ENCODE measurements around the gene EXOSC10. TPM values are rescaled to one million over a fixed set of nuclear protein-coding genes. Genes with fewer than 3 reads are reported as not detected.

The EXOSC10 gene
- total and polyA plus RNA-seq, 2 of the 13 experiments (the other 11 are each of a cell fraction or from before 2014, with no cell fraction given) = 48.4 to 67.6 TPM

DNA sequence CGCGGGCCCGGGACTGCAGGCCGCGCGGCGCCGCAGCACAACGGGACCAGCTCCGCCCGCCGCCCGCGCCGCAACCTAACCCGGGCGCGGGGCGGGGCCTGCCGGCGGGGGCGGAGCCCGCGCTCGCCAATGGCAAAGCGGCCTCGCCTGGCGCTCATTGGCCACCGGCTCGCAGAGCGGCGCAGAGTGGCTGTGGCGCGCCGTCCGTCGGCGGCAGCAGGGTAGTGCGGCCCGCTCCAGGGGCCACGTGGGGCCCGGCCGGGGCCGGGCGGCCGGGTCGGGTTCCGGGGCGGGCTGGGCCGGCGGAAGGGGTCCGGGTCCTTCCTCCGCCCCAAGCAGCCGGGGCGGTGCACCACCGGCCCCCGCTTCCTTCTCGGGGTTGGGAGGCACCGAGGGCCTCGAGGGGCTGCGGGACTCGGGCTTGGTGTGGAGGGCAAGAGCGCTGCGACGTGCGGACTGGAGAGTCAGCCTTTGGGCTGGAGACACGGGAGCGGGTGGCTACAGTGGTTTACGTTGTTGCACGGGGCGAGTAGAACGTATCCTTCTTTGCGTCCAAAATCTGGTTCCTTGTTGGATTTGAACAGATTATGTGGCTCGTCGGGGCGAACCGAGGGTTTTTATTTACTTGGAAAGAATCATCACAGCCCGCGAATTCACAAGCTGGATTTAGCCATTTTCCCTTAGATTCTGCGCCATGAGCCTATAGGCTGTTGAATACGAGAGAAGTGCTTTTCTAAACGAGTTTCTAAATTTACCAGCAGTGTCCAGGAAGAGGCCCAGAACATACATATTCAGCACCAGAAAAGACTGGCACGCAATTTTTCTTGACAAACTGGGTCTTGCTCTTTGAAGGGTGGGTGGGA is 39.5 kb downstream of the EXOSC10 start, which contains the start of gene SRM (continued):
- TF ChIP-seq MIER3 (CRISPR knock-in tag; IDR thresholded peaks at IDR 0.05; ENCODE audit: borderline replicate concordance) = no peak
- no peak for TF ChIP-seq ZNF703 (CRISPR knock-in tag; IDR thresholded peaks at IDR 0.05; ENCODE audit: borderline replicate concordance)
- TF ChIP-seq MIER2 (CRISPR knock-in tag; IDR thresholded peaks at IDR 0.05) = no peak
- TF ChIP-seq PITX1 (CRISPR knock-in tag; IDR thresholded peaks at IDR 0.05) = no peak
- no peak for TF ChIP-seq ZNF670 (CRISPR knock-in tag; IDR thresholded peaks at IDR 0.05; ENCODE audit: borderline replicate concordance)
- TF ChIP-seq, protein P1, sequence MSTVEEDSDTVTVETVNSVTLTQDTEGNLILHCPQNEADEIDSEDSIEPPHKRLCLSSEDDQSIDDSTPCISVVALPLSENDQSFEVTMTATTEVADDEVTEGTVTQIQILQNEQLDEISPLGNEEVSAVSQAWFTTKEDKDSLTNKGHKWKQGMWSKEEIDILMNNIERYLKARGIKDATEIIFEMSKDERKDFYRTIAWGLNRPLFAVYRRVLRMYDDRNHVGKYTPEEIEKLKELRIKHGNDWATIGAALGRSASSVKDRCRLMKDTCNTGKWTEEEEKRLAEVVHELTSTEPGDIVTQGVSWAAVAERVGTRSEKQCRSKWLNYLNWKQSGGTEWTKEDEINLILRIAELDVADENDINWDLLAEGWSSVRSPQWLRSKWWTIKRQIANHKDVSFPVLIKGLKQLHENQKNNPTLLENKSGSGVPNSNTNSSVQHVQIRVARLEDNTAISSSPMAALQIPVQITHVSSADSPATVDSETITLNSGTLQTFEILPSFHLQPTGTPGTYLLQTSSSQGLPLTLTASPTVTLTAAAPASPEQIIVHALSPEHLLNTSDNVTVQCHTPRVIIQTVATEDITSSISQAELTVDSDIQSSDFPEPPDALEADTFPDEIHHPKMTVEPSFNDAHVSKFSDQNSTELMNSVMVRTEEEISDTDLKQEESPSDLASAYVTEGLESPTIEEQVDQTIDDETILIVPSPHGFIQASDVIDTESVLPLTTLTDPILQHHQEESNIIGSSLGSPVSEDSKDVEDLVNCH (CRISPR knock-in tag; IDR thresholded peaks at IDR 0.05) = no peak
- TF ChIP-seq RFX5 (IDR thresholded peaks at IDR 0.05; ENCODE audit: low read depth, low read length) = no peak
- TF ChIP-seq NAIF1 (CRISPR knock-in tag; IDR thresholded peaks at IDR 0.05; ENCODE audit: borderline replicate concordance) = no peak
- TF ChIP-seq ZNF7 (CRISPR knock-in tag; IDR thresholded peaks at IDR 0.05) = no peak
- TF ChIP-seq, protein P2, sequence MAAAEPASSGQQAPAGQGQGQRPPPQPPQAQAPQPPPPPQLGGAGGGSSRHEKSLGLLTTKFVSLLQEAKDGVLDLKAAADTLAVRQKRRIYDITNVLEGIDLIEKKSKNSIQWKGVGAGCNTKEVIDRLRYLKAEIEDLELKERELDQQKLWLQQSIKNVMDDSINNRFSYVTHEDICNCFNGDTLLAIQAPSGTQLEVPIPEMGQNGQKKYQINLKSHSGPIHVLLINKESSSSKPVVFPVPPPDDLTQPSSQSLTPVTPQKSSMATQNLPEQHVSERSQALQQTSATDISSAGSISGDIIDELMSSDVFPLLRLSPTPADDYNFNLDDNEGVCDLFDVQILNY (CRISPR knock-in tag; conservative IDR thresholded peaks at IDR 0.05) = no peak; the same call in 1 of the 2 replicates
- TF ChIP-seq, protein P3, sequence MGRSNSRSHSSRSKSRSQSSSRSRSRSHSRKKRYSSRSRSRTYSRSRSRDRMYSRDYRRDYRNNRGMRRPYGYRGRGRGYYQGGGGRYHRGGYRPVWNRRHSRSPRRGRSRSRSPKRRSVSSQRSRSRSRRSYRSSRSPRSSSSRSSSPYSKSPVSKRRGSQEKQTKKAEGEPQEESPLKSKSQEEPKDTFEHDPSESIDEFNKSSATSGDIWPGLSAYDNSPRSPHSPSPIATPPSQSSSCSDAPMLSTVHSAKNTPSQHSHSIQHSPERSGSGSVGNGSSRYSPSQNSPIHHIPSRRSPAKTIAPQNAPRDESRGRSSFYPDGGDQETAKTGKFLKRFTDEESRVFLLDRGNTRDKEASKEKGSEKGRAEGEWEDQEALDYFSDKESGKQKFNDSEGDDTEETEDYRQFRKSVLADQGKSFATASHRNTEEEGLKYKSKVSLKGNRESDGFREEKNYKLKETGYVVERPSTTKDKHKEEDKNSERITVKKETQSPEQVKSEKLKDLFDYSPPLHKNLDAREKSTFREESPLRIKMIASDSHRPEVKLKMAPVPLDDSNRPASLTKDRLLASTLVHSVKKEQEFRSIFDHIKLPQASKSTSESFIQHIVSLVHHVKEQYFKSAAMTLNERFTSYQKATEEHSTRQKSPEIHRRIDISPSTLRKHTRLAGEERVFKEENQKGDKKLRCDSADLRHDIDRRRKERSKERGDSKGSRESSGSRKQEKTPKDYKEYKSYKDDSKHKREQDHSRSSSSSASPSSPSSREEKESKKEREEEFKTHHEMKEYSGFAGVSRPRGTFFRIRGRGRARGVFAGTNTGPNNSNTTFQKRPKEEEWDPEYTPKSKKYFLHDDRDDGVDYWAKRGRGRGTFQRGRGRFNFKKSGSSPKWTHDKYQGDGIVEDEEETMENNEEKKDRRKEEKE (IDR thresholded peaks at IDR 0.05) = no peak
- no peak for TF ChIP-seq ZNF431 (CRISPR knock-in tag; IDR thresholded peaks at IDR 0.05; ENCODE audit: borderline replicate concordance, low read depth)
- TF ChIP-seq KLF12 (CRISPR knock-in tag; IDR thresholded peaks at IDR 0.05; ENCODE audit: borderline replicate concordance) = no peak
- TF ChIP-seq, protein P4, sequence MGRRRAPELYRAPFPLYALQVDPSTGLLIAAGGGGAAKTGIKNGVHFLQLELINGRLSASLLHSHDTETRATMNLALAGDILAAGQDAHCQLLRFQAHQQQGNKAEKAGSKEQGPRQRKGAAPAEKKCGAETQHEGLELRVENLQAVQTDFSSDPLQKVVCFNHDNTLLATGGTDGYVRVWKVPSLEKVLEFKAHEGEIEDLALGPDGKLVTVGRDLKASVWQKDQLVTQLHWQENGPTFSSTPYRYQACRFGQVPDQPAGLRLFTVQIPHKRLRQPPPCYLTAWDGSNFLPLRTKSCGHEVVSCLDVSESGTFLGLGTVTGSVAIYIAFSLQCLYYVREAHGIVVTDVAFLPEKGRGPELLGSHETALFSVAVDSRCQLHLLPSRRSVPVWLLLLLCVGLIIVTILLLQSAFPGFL (CRISPR knock-in tag; IDR thresholded peaks at IDR 0.05) = no peak
- TF ChIP-seq SNAI1 (CRISPR knock-in tag; IDR thresholded peaks at IDR 0.05; ENCODE audit: borderline replicate concordance) = 0 out of 2 replicates have a peak, but pooled peaks have one; percentile 11
- TF ChIP-seq, protein P5, sequence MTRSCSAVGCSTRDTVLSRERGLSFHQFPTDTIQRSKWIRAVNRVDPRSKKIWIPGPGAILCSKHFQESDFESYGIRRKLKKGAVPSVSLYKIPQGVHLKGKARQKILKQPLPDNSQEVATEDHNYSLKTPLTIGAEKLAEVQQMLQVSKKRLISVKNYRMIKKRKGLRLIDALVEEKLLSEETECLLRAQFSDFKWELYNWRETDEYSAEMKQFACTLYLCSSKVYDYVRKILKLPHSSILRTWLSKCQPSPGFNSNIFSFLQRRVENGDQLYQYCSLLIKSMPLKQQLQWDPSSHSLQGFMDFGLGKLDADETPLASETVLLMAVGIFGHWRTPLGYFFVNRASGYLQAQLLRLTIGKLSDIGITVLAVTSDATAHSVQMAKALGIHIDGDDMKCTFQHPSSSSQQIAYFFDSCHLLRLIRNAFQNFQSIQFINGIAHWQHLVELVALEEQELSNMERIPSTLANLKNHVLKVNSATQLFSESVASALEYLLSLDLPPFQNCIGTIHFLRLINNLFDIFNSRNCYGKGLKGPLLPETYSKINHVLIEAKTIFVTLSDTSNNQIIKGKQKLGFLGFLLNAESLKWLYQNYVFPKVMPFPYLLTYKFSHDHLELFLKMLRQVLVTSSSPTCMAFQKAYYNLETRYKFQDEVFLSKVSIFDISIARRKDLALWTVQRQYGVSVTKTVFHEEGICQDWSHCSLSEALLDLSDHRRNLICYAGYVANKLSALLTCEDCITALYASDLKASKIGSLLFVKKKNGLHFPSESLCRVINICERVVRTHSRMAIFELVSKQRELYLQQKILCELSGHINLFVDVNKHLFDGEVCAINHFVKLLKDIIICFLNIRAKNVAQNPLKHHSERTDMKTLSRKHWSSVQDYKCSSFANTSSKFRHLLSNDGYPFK (CRISPR knock-in tag; IDR thresholded peaks at IDR 0.05; ENCODE audit: borderline replicate concordance) = no peak

Data from HepG2 (cell line).